ENCODE data around the gene TRABD2B.

Gene TRABD2B

DNA sequence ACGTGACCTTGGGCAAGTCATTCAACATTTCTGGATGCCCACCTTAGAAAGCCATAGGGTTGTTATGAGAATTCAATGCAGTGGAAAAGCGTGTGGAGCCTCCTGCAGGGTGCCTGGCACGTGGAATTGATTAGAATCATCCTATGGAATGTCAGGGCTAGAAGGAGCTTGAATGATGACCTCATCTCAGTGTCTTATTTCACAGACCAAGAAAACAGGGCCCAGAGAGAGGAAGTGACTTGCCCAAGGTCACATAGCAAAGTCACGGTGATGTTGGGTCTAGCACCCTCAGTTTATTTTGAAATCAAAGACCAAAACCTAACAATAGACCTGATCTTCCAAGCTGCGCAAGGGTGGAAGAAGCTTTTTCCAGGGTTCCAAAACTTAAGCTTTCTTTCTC lies 6.0 kb downstream of the TRABD2B start:
- DNase-seq = no peak

DNA sequence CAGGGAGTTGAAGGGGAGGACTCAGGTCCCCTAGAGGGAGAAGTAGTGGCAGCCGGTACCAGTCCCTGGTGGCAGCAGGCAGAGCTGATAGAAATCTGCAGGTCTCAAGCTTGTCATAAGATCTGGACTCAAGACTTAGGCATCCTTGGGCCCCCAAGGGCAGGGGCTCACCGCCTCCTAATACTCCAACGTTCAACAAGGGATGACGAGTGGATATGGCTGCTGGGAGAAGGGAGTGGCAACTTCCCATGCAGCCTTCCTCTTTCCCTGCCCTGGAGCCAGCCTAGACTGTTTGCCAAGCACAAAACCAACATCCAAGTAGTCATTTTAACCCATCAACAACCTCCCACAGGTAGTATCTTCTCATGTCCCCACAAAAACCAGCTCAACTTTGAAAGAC lies 6.9 kb downstream of the TRABD2B start:
- DNase-seq = no peak

DNA sequence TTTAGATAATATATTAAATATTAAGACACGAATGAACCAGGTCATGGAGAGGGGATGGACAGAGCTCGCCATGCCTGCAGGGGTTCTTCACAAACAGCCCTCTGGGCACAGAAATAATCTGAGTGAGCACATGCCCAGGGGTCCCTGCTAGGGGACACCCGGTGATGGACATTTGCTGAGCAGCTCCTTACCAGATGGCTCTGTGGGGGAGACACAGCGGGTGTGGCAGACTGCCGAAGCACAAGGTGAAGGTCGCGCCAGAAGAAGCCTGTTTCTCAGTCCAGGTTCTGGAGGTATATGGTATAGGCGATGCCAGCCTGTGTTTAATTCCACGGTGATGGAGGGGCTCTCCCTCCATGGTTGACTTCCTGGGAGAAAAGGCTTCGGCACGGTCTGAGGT lies 9.6 kb downstream of the TRABD2B start:
- DNase-seq = no peak

DNA sequence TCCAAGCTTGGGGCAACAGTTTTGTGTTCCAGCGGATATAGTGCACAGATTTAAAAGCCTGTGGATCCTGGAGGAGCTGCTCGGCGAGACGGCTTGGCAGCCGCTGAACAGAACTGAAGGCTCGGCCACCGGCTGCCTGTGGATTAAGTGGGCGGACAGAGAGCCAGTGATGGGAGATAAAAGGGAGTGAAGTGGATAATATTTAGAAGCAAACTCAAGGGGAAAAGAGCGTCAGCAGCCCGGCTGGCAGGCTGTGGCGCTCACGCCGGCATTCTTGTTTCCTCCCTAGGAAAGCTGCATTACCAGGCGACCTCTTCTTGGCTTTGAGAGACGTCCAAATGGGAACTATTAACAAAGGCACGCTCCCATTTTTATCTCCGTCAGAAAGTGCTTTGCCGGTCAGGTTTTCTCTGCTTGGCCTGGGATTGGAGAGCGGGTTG lies 10.4 kb downstream of the TRABD2B start:
- DNase-seq = no peak

DNA sequence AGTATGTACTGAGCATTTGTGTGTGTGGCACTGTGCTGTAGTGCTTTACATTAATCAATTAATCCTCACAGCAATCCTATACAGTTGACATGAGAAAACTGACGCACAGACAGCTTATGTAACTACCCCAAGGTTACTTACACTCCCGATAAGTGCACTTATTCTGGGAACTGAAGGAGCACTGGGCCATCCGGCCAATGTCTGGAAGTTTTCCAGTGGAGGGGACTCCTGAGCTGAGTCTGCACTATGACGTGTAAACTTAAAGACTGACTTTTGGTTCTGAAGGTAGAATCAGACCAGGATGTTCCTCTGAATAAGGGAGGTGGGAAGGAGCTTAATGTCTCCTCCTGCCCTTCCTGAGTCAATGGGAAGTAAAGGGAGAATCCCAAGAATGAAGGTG lies 12.2 kb downstream of the TRABD2B start:
- no peak for DNase-seq

DNA sequence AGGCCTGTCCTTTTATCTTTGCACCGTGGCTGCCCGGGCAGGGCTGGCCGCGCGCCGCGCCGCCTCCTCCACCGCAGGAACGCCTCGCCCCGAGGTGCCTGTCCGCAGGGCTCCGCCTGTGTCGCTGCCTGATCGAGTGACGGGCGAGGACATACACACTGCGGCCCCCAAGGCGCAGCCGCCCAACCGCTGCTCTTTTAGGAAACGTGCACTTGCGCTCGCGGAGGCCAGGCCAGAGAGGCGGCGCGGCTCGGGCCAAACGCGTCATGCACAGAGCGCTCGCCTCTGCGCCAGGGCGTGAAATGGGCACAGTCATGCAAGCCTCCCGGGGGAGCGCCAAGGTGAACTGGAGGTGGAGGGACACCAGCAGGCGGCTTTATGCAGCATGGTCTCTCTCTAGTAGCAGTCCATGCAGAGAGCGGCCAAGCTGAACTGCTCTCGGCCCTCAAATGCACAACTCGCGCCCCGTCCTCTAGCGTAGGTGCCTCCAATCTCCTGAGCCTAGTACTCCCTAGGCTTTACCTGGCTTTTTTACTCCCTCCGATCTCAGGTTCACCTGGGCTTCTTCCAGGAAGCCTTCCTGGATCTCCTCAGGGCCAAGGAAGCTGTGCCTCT lies 12.9 kb downstream of the TRABD2B start:
- no peak for DNase-seq

DNA sequence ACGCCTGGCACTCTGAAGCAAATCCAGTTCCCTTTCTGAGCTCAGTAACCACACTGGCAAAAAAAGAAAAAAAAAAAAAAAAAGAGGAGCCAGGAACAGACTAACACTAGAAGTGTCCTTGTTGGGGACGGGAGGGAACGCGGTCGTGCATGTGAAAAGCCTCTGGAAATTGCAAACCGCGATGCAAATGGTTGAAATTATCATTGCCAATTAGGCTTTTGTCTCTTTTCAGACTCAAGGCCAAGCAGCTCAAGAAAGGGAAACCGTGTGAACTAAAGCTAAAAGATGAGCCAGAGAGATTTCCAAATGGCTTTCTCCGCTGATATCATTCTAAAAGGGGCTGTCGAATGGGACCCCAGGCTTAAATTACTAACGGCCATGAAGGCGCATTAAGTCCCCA lies 13.5 kb downstream of the TRABD2B start:
- no peak for DNase-seq

DNA sequence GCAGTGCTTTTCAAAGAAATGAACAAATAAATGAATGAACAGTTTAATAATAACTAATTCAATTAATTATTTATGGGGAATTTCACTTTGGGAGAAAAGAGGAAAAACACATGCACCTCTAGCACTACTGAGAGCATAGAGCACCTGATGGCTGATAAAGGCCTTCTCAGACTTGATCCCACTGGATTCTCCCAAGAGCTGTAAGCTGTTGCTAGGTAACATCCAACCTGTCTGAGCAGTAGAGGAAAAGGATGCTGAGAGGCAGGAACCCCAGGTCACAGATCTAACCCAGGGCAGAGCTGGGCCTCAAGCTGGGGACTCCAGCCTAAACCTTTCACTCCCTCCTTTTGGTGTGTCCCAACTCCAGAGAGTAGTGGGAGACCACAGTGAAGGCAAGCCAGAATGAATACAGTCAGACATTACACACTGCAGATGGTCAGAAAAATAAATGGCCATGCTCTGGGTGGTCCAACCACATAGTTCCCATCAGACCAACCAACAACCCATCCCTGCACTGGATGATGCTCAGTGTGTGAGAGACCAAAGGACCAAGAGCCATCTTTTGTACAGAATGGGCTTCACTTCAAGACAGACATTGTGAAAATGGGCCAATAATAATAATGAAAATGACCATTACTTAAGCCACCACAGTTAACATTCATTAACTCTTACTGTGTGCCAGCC lies 15.4 kb downstream of the TRABD2B start:
- DNase-seq = no peak

DNA sequence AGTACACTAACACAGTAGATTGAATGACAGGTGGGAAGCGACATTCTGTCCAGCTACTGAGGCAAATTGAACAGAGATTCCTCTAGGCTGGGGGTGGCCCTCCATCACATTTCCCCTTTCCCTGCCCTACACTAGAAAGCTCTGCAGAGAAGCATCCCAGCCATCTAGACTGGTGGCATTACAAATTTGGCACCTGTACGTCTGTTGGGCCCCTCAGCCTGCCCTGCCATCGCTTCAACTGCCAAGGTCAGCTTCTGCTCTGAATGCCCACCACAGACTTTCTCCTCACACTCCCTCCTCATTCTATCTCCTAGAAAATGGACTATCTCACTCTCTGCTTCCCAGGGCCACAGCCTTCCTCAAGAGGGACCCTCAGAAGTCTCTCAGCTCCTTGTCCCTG lies 16.7 kb downstream of the TRABD2B start:
- no peak for DNase-seq

DNA sequence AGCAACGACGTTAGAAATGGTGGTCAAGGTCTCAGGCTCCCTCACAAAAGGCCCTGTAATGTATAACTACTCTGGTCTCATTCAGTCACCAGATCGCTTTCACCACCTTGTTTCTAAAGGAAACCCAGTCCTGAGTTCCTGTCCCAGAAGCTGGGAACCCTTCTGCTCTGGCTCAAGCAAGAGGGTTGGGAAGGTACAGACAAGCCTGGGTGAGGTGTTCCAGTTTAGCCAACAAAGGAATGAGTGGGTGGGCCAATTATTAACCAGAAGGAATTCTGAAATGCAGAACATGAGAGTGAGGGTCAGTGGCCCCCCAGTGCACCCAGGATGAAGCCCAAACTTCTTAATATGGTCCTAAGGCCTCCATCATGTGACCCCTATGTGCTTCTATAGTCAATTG lies 17.5 kb downstream of the TRABD2B start:
- no peak for DNase-seq

DNA sequence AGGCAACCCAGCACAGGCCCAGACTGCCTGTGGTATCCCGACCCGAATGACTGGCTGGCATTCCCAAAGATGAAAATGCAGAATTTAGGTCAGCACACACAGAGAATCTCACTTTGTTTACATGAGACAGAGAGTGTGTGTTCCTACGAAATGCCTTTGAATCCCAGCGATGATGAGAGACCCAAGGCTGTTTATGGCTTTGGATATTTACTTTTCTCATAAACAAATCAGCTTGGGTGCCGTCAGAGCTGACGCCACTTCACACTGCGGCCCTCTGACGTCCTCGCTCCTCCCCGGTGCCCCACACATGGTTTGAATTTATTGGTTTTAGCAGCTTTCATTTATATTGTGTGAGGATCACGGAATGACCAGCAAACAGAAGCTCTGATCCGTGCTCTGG lies 18.7 kb downstream of the TRABD2B start:
- DNase-seq = no peak

DNA sequence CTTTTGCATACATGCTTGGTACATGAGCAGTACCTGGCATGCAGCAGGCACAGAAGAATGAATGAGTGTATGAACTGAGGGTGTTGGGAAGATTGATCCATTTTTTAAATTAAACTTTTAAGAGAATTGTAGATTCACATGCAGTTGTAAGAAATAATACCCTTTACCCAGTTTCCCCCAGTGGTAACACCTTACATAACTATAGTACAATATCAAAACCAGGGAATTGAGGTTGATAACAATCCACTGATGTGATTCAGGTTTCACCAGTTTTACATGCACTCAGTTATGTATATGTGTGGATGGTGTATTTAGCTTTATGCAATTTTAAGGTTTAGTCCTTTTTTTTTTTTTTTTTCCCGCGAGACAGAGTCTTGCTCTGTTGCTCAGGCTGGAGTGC lies 20.5 kb downstream of the TRABD2B start:
- DNase-seq = no peak

DNA sequence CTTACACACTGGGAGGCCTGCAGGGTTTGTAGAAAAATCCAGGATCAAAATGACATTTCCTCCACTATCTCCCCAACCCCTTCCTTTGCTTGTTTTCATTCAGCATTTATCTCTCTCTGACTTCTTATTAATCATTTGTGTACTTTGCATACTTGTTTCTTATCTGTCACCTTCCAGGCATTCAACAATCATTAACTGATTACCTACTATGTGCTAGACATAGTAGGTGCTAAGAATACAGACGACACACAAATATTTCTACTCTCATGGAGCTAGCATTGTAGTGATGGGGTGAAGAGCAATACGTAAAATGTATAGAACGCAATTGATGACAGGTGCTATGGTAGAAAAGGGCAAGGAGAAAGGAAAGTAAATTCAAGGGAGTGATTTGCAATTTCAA lies 20.9 kb downstream of the TRABD2B start:
- DNase-seq = no peak

DNA sequence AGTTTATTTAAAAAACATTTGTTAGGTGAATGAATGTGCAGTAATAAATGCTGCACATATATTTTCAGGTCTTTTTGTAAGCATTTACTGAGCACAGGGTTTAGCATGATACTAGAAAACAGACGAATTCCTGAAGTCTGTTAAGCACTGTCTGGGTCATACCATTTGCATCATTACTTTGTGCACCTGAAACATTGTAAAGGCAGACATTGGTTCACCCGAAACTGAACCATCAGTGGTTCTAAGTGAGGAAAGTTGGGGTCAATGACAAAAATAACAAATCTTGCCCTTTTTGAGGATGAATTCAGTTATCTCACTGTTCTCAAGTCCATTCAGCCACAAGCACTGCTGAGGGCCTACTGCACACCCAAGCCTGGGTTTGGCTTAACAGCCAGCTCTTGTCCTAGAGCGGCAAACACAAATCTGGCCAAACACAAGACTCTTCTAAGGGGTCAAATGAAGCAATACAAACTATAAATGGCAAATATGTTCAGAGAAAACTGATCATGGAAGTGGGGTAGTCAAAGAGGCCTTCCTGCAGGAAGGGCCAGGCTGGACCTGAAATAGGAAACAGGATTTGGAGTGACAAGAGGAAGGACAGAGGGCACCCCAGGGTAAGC lies 21.8 kb downstream of the TRABD2B start:
- no peak for DNase-seq

DNA sequence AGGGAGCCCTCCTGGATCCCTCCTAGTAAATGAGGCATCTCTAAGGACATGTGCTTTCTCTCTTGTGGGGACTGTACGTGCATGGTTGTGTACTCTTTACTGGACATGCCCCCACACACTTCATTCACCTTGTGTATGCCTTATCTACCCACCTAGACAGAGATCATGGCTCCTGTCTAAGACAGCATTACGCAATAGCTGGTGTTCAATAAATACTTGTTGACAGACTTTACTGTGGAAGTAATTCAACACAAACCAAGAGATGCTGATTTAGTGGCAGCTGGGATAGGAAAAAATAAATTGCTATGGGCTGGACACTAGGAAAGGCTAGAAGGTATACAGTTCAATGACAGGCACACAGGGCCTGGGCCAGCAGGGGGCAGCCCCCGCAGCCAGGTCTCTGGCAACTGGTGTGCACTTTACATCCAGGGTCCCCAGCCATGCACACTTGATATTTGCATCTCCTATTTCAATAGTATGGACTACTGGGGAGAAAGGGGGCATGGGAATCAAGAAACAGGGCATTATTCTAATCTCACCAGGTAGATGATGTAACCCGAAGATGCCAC lies 24.2 kb downstream of the TRABD2B start:
- no peak for DNase-seq

DNA sequence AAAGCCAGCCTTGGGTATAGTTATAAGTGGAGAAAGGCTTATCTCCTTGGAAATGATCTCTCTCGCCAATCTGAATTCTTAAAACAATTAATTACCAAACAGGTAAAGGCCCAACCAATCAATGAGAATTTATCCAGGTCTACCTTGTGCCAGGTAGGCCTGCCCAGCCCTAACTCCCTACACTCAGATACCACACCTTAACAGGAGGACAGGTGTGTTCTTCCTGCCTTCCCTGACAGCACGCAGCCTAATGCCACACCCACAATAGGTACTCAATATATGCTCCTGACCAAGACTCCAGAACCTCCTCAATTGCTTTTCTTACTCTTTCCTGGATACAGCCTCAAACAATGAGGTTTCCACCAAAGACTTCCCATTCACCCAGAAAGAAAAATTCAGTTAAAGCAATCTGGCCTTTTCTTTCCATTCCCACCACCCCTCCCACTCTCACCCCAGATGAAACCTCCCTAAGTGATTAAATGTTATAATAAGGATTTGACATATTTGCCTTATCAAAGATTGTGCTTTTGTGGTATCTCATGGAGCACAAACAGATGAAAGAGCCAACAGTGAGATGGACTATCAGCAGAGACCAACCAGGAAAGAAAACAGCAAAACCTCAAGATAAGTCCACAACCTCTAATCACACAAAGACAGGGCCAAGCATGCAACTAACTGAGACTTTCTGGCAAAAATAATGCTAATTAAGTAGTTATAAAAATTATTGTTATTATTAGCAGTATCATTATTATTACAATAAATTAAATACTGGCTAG lies 25.6 kb downstream of the TRABD2B start:
- DNase-seq = no peak

DNA sequence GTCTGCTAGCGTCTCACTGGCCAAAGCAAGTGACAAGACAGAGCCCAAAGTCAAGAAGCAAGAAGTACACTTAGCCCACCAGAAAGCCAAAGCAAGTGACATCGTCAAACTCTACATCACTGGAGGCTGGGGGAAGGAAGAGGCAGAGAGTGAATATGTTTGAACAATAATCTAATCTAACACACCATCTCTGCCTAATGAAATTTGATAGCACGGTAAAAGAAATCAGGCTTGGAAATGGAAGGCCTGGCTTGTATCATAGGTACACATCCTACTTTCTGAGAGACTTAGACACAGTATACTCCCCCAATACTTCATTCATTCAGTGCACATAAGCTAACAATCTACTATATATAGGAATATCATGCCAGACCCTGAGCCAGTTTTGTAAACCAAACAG lies 26.3 kb downstream of the TRABD2B start:
- no peak for DNase-seq

DNA sequence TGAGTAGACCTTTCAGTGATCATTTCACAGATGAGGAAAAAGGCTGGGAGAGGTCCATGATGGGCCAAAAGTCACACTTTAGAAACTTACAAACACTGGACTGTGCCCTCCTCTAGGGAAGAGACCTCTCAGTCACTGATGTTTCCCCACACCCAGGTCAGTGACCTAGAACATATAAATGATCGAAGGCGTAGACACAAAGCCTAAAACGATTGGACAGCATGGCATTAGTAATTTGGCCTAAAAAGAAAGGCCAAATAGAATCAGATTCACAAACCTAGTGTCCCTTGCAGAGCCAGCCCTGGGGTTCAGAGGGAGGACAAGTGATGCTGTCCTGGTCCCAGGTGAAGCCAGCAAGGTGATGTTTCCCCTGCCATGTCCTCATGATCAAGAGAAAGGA lies 27.7 kb downstream of the TRABD2B start:
- DNase-seq = no peak

DNA sequence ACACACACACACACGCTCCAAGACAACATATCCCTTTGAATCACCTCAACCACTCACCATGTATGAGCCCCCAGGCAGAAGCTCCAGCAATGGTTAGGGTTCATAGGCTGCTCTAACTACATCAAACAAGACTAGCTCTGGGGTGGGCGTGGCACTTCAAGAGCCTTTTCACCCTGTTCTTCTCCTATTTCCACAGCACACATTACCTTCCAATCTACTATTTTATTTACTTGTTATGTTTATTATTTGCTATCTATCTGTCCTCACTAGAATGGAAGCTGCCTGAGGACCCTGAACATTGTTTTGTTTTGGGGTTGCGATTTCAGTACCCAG lies 28.7 kb downstream of the TRABD2B start:
- no peak for DNase-seq

DNA sequence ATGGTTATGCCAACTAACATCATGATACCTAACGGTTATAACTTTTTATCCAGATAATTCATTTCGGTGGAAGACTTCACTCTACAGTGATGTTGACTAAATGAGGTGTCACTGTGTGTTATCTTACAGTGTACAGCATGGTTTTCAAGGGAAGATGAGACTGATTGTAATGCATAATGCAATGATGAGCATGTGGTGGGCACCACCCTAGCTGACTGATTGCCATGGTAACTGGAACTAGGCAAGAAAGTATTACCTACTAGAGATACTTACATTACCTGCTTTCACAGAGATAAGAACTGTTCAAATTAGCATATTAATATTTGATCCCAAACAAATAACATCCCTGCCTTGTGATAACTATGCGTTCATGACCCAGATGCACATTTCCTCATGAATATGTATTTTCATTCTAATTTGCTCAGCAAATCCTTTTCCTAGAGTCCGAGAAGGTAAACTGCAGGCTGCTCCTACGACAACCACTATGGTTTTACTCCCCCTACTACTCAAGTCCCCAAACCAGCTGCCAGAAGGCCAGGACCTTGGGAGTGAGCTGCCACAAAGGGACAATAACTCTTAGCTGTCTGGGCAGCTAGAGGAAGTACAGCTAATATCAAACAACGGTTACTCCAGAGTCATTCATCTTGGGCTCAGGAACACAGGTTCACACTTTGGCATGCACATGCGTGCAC lies 29.2 kb downstream of the TRABD2B start:
- DNase-seq = no peak

DNA sequence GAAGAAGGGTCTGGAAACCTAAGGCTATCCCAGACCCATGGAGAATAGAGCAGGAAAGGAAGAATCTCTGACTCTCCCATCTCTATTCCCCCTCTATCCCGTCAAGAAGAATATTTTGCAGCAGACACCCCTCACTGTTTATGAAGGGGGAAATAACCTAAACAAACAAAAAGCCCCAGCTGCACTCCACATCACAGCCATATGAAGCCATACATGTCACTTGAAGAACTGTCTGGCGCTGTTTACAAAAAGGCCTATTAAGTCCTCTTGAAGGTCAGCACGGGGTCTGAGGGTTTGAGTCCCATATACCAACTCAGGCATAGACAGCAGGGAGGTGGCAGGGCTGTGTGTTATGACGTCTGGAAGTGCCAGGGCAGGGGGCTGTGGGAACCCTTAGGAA lies 31.4 kb downstream of the TRABD2B start:
- no peak for DNase-seq

DNA sequence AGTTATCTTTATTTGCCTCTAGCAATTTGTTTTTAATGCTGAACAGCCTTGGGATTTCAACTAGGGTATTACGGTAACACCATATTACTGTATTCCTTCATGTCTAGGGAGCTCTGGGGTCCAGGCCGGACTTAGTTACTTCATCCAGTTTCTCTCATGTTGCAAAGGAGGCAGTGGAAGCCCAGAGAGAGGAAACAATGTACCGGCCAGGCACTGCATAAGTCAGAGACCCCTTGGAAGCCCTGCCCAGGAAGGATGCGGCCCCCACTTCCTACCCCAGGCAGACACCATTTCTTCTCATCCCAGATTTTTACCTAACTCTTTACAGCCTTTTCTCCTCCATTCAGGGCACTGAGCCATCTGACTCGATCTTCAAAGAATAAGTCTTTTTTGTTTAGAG lies 32.5 kb downstream of the TRABD2B start:
- DNase-seq = no peak

Data from CD4-positive, alpha-beta T cell treated with Interferon alpha-2 for 1 hour (primary cell).